ENCODE measurements around the gene CLDN18. TPM values are rescaled to one million over a fixed set of nuclear protein-coding genes. Genes with fewer than 3 reads are reported as not detected.
A peak's percentile ranks its signal among the peaks of the same experiment; 100 is the strongest.

The CLDN18 gene
- total RNA-seq, 1 donor from 2014 or later: 19.5 TPM

GRCh38 chr3:138010273-138010590 is 267 bp downstream of the CLDN18 start:
- H3K27ac Mint-ChIP-seq: no peak overlapping the region
- no peak for TF ChIP-seq CTCF (IDR thresholded peaks at IDR 0.05; ENCODE audit: unreplicated experiment)
- no peak for DNase-seq (ENCODE audit: low spot score, unreplicated experiment)
- H3K27me3 Mint-ChIP-seq: peaks cover 10% of the 10 kb centered on the region
- peaks cover 22% of the 10 kb centered on the region for H3K4me1 Mint-ChIP-seq (ENCODE audit: low read depth)
- H3K4me3 Mint-ChIP-seq (ENCODE audit: low read depth): no peak overlapping the region
- H3K36me3 Mint-ChIP-seq (ENCODE audit: insufficient read depth): peaks cover 23% of the 10 kb centered on the region
- no peaks in the 10 kb centered on the region for H3K9me3 Mint-ChIP-seq (ENCODE audit: low read depth)

- TF ChIP-seq CTCF (IDR thresholded peaks at IDR 0.05; ENCODE audit: unreplicated experiment): no peak
- peaks cover 20% of the 10 kb centered on the region for H3K4me1 Mint-ChIP-seq (ENCODE audit: low read depth)
- H3K27me3 Mint-ChIP-seq: peaks cover 10% of the 10 kb centered on the region
- no peaks in the 10 kb centered on the region for H3K9me3 Mint-ChIP-seq (ENCODE audit: low read depth)
- peaks cover 23% of the 10 kb centered on the region for H3K36me3 Mint-ChIP-seq (ENCODE audit: insufficient read depth)
- no peak for DNase-seq (ENCODE audit: low spot score, unreplicated experiment)
- no peak overlapping the region for H3K27ac Mint-ChIP-seq
- no peak overlapping the region for H3K4me3 Mint-ChIP-seq (ENCODE audit: low read depth)
Measured at GRCh38 chr3:138011722-138012121, 1.8 kb downstream of the CLDN18 start.

GRCh38 chr3:138012526-138012925 is 2.6 kb downstream of the CLDN18 start:
- no peak overlapping the region for H3K27ac Mint-ChIP-seq
- no peak for TF ChIP-seq CTCF (IDR thresholded peaks at IDR 0.05; ENCODE audit: unreplicated experiment)
- peaks cover 24% of the 10 kb centered on the region for H3K4me1 Mint-ChIP-seq (ENCODE audit: low read depth)
- H3K9me3 Mint-ChIP-seq (ENCODE audit: low read depth): no peaks in the 10 kb centered on the region
- peaks cover 10% of the 10 kb centered on the region for H3K27me3 Mint-ChIP-seq
- H3K36me3 Mint-ChIP-seq (ENCODE audit: insufficient read depth): peaks cover 26% of the 10 kb centered on the region
- H3K4me3 Mint-ChIP-seq (ENCODE audit: low read depth): no peak overlapping the region
- no peak for DNase-seq (ENCODE audit: low spot score, unreplicated experiment)

- no peak for TF ChIP-seq CTCF (IDR thresholded peaks at IDR 0.05; ENCODE audit: unreplicated experiment)
- no peak overlapping the region for H3K4me3 Mint-ChIP-seq (ENCODE audit: low read depth)
Measured at GRCh38 chr3:138016065-138016464, 6.1 kb downstream of the CLDN18 start.

GRCh38 chr3:138019281-138020069 is 9.5 kb downstream of the CLDN18 start:
- Mint-ChIP-seq H3K36me3 (ENCODE audit: insufficient read depth) (peaks cover 21% of the 10 kb centered on the region), H3K27ac (peak overlapping the region; percentile 15), H3K27me3 (no peaks in the 10 kb centered on the region), H3K4me3 (ENCODE audit: low read depth) (no peak overlapping the region), H3K4me1 (ENCODE audit: low read depth) (peaks cover 22% of the 10 kb centered on the region), H3K9me3 (ENCODE audit: low read depth) (peaks cover 3% of the 10 kb centered on the region)
- TF ChIP-seq CTCF (IDR thresholded peaks at IDR 0.05; ENCODE audit: unreplicated experiment): no peak
- DNase-seq (ENCODE audit: low spot score, unreplicated experiment): no peak

More at GRCh38 chr3:138016065-138016464, 6.1 kb downstream of the CLDN18 start:
- no peak for DNase-seq (ENCODE audit: low spot score, unreplicated experiment)
- Mint-ChIP-seq H3K27me3 (peaks cover 8% of the 10 kb centered on the region), H3K4me1 (ENCODE audit: low read depth) (peaks cover 33% of the 10 kb centered on the region), H3K36me3 (ENCODE audit: insufficient read depth) (peaks cover 32% of the 10 kb centered on the region), H3K27ac (no peak overlapping the region), H3K9me3 (ENCODE audit: low read depth) (peaks cover 3% of the 10 kb centered on the region)
